Ishikawa (cell line): ENCODE results near the gene TRPV4.

ENCODE experiments used
- CEBPB ChIP-seq: IDR thresholded peaks from 2 replicates; pipeline ENCODE4 v1.6.1; 2012
- CREB1 ChIP-seq: IDR thresholded peaks from 2 replicates; pipeline ENCODE4 v1.6.1; 2012; ENCODE audit warnings: low read depth
- EGR1 ChIP-seq: IDR thresholded peaks from 2 replicates; pipeline ENCODE4 v1.6.1; 2012
- EP300 ChIP-seq: IDR thresholded peaks from 2 replicates; pipeline ENCODE4 v1.6.1; 2012; ENCODE audit warnings: borderline replicate concordance
- FOXM1 ChIP-seq: IDR thresholded peaks from 2 replicates; pipeline ENCODE4 v1.6.1; 2012; ENCODE audit warnings: low read depth, borderline replicate concordance
- MAX ChIP-seq: IDR thresholded peaks from 2 replicates; pipeline ENCODE4 v1.6.1; 2012
- NFIC ChIP-seq: IDR thresholded peaks from 2 replicates; pipeline ENCODE4 v1.6.1; 2012
- RAD21 ChIP-seq: IDR thresholded peaks from 2 replicates; pipeline ENCODE4 v1.6.1; 2012; ENCODE audit warnings: low read depth
- REST ChIP-seq: IDR thresholded peaks from 2 replicates; pipeline ENCODE4 v1.6.1; 2012; ENCODE audit warnings: low read depth, mild to moderate bottlenecking
- TAF1 ChIP-seq: IDR thresholded peaks from 2 replicates; pipeline ENCODE4 v1.6.1; 2012; ENCODE audit warnings: low read depth, mild to moderate bottlenecking
- TCF12 ChIP-seq: IDR thresholded peaks from 2 replicates; pipeline ENCODE4 v1.6.1; 2012; ENCODE audit warnings: low read depth
- TEAD4 ChIP-seq: IDR thresholded peaks from 2 replicates; pipeline ENCODE4 v1.6.1; 2012
- YY1 ChIP-seq: IDR thresholded peaks from 2 replicates; pipeline ENCODE4 v1.6.1; 2012; ENCODE audit warnings: low read depth
- ZBTB7A ChIP-seq: IDR thresholded peaks from 2 replicates; pipeline ENCODE4 v1.6.1; 2012; ENCODE audit warnings: low read depth
- TF ChIP-seq, protein P1 (sequence below): IDR thresholded peaks from 2 replicates; pipeline ENCODE4 v1.6.1; 2012

TRPV4 gene

DNA sequence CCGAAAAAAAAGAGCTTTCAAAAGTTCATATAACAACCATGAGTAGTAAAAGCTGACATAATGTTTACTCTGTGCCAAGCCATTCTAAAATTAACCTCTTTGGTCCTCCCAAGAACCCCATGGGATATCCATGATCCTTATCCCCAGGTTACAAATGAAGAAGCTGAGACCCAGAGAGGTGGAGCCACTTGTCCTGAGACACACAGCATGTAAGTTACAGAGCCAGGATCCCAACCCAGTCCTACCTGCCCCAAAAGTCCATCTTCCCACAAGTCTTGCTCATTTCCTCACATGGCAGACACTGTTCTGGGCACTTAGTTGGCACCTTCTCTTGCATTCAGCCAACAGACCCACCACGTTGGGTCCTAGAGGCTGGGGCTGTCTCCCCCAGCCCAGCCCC is 37.1 kb downstream of the TRPV4 start:
- TF ChIP-seq FOXM1, result no peak
- no peak for TF ChIP-seq TCF12
- TF ChIP-seq, protein P1, sequence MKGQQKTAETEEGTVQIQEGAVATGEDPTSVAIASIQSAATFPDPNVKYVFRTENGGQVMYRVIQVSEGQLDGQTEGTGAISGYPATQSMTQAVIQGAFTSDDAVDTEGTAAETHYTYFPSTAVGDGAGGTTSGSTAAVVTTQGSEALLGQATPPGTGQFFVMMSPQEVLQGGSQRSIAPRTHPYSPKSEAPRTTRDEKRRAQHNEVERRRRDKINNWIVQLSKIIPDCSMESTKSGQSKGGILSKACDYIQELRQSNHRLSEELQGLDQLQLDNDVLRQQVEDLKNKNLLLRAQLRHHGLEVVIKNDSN, result no peak
- TF ChIP-seq EGR1, result no peak
- TF ChIP-seq CEBPB, result no peak
- TF ChIP-seq YY1, result no peak
- no peak for TF ChIP-seq TAF1
- TF ChIP-seq CREB1, result no peak
- no peak for TF ChIP-seq RAD21
- TF ChIP-seq EP300, result no peak
- no peak for TF ChIP-seq NFIC
- no peak for TF ChIP-seq ZBTB7A
- TF ChIP-seq MAX, result no peak
- TF ChIP-seq TEAD4, result no peak
- no peak for TF ChIP-seq REST

DNA sequence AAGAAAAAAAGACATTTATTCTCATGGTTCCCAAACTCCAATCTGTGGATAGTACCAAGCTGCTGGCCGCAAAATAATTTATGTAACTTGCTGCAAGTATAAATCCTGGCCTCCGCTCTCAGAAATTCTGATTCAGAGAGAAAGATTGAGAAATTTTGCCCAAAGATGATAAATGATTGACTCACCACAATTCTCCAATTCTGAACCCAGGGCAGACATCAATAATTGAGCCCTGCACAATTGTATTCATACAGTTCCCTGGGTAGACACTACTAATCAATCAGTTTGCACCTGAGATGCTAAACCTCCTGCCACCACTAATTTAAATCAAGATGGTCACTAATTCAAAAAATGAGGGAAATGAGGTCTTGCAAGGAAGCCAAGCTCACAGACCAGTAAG is 38.2 kb downstream of the TRPV4 start:
- no peak for TF ChIP-seq ZBTB7A
- TF ChIP-seq CEBPB, result no peak
- TF ChIP-seq MAX, result no peak
- no peak for TF ChIP-seq FOXM1
- TF ChIP-seq YY1, result no peak
- TF ChIP-seq TCF12, result no peak
- no peak for TF ChIP-seq CREB1
- no peak for TF ChIP-seq RAD21

DNA sequence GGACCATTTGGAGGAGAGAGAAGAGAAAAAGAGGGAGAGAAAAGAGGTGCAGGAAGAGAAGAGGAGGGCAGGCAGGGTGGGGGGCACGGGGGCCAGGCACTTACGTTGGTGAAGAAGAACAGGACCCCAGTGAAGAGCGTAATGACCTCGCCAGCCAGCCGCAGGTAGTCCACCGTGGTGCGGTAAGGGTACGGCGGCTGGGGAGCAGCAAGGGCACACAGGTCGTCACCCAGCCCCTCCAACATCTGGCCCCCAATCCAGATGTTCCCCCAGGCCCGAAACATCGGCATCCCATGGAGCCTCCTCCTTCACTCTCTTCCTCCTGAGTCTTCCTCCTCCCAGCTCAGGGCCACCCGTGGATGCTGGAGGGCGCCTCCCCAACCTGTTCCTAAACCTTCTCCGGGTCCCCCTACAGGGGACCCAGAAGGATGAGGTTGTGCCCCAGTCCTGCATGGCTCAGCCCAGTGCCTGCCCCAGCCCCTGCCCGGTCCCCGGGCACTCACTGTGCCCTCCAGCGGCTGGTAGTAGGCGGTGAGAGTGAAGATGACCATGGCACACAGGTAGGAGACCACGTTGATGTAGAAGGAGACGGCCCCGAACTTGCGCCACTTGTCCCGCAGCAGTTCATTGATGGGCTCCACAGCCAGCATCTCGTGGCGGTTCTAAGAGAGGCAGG is 39.2 kb downstream of the TRPV4 start:
- TF ChIP-seq ZBTB7A (no peak), TCF12 (no peak), TEAD4 (no peak), EP300 (no peak), RAD21 (no peak), FOXM1 (no peak), REST (no peak), YY1 (no peak), MAX (no peak), CREB1 (no peak), EGR1 (no peak), CEBPB (no peak), NFIC (no peak), TAF1 (no peak)
- TF ChIP-seq, protein P1, result no peak

GRCh38 chr12:109793411-109793810 is 39.8 kb downstream of the TRPV4 start:
- TF ChIP-seq RAD21 (no peak), MAX (no peak), CEBPB (no peak), EP300 (no peak), CREB1 (no peak), NFIC (no peak), TEAD4 (no peak), TCF12 (no peak), REST (no peak), ZBTB7A (no peak), EGR1 (no peak), YY1 (no peak), FOXM1 (no peak), TAF1 (no peak)
- TF ChIP-seq, protein P1, result no peak
